Measurements from ENCODE around the gene KCTD3.

Gene KCTD3

DNA sequence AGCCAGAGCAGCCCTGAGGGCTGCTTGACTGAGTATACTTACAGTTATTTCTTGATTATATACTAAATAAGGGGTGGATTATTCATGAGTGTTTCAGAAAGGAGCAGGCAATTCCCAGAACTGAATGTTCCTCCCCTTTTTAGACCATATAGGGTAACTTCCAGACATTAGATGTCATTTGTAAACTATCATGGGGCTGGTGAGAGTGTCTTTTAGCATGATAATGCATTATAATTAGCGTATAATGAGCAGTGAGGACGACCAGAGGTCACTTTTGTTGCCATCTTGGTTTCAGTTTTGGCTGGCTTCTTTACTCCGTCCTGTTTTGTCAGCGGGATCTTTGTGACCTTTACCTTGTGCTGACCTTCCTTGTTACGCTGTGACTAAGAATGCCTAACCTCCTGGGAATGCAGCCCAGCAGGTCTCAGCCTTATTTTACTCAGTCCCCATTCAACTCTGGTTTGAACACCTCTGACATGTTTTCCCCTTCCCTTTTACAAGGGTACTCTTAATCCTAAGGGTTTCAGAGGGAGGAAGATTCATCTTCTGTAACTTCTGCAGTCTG lies 16.2 kb downstream of the KCTD3 start:
- H3K27me3 ChIP-seq (ENCODE audit: control insufficient read depth in 5 of 5, insufficient read depth in 4 of 5, low read length in 5 of 5): no peaks in the 10 kb centered on the region
- peaks cover 23 to 62% (median 33%) of the 10 kb centered on the region in 5 donors for H3K36me3 ChIP-seq (ENCODE audit: control insufficient read depth in 5 of 5, insufficient read depth in 5 of 5, low read length in 5 of 5)
- H3K27ac ChIP-seq (ENCODE audit: low read depth, low read length): no peak overlapping the region

DNA sequence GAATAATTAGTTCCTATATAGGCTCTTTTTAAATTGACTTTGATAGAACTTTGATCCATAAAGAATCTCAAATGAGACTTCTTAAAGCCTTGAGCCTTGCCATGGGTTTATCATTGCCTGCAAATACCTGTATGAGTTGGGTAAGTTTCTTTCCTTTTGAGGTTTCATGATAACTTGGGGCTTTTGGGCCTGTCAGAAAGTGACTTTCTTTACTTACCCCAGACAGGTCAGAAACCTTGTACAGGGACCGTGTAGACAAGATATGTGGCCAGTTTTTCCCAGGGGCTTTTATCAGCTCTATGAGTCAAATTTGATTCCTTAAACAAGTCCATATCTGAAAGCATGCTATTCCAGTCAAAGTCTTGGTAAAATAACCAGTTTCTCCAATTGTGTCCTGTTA lies 17.3 kb downstream of the KCTD3 start:
- H3K27me3 ChIP-seq (ENCODE audit: control insufficient read depth in 5 of 5, insufficient read depth in 4 of 5, low read length in 5 of 5): no peaks in the 10 kb centered on the region
- H3K9ac ChIP-seq (ENCODE audit: low read length in 5 of 5): no peak overlapping the region
- no peak overlapping the region for H3K27ac ChIP-seq (ENCODE audit: low read depth, low read length)
- H3K4me3 ChIP-seq (ENCODE audit: low read depth in 1 of 5, low read length in 5 of 5): no peak overlapping the region
- peaks cover 18 to 57% (median 27%) of the 10 kb centered on the region in 5 donors for H3K36me3 ChIP-seq (ENCODE audit: control insufficient read depth in 5 of 5, insufficient read depth in 5 of 5, low read length in 5 of 5)
- H3K9me3 ChIP-seq (ENCODE audit: control insufficient read depth in 5 of 5, low read length in 5 of 5): no peaks in the 10 kb centered on the region
- no peaks in the 10 kb centered on the region for H3K4me1 ChIP-seq (ENCODE audit: control insufficient read depth in 5 of 5, insufficient read depth in 5 of 5, low read length in 5 of 5)

More for the DNA sequence above, 16.2 kb downstream of the KCTD3 start:
- Histone ChIP-seq H3K4me3 (ENCODE audit: low read depth in 1 of 5, low read length in 5 of 5) (no peak overlapping the region), H3K9me3 (ENCODE audit: control insufficient read depth in 5 of 5, low read length in 5 of 5) (no peaks in the 10 kb centered on the region), H3K4me1 (ENCODE audit: control insufficient read depth in 5 of 5, insufficient read depth in 5 of 5, low read length in 5 of 5) (no peaks in the 10 kb centered on the region), H3K9ac (ENCODE audit: low read length in 5 of 5) (no peak overlapping the region)

DNA sequence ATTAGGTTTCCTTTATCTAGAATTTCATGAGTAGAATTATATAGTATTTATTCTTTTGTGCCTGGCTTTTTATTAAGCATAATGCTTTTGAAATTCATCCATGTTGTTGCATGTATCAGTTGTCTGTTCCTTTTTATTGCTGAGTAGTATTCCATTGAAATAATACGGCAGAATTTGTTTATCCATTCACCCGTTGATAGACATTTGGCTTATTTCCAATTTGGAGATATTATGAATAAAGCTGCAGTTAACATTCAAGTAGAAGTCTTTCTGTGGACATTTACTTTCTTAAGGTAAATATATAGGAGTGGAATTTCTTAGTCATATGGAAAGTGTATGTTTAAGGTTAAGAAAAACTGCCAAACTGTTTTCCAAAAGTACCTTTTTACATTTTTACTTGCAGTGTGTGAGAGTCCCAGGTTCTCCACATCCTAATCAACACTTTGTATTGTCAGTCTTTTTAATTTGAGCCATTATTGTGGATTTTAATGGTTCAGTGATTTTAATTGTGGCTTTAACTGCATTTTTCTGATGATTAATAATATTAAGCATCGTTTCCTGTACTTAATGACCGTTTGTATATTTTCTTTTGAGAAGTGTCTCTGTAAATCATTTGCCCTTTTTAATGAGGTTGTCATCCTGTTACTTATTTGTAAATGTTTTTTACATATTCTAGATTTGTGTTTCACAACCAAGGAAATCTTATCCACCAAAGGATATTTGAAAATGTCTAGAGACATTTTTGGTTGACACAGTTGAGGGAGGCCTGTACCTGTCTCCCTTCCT lies 22.7 kb downstream of the KCTD3 start:
- no peak overlapping the region for H3K9ac ChIP-seq (ENCODE audit: low read length in 5 of 5)
- peaks cover 0 to 7% (median 0%) of the 10 kb centered on the region in 5 donors for H3K4me1 ChIP-seq (ENCODE audit: control insufficient read depth in 5 of 5, insufficient read depth in 5 of 5, low read length in 5 of 5)
- H3K27ac ChIP-seq (ENCODE audit: low read depth, low read length): no peak overlapping the region
- no peak overlapping the region for H3K4me3 ChIP-seq (ENCODE audit: low read depth in 1 of 5, low read length in 5 of 5)
- H3K36me3 ChIP-seq (ENCODE audit: control insufficient read depth in 5 of 5, insufficient read depth in 5 of 5, low read length in 5 of 5): peaks cover 4 to 38% (median 14%) of the 10 kb centered on the region in 5 donors
- no peaks in the 10 kb centered on the region for H3K27me3 ChIP-seq (ENCODE audit: control insufficient read depth in 5 of 5, insufficient read depth in 4 of 5, low read length in 5 of 5)
- H3K9me3 ChIP-seq (ENCODE audit: control insufficient read depth in 5 of 5, low read length in 5 of 5): no peaks in the 10 kb centered on the region

DNA sequence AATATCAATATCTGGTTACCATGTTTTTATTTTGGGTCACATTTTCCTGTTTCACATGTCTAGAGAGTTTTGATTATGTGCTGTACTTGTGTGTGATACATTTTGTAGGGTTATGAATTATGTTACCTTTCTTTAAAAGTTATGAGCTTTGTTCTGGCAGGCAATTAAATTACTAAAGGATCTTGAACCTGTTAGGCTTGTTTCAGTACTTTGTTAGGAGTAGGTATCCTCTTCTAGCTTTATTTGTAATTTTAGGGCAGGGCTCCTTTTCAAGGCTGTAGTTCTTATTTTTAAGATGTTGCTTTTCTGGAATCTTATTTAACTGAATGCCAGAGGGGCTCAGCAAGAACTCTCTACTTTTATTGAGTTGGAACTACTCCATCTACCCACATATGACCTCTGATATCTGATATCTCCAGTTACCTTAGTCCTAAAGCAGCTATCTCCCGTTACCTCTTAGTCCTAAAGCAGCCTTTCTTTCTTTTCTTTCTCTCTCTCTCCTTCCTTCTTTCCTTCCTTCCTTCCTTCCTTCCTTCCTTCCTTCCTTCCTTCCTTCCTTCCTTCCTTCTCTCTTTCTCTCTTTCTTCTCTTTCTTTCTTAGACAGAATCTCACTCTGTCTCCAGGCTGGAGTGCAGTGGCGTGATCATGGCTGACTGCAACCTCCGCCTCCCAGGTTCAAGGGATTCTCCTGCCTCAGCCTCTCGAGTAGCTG lies 23.8 kb downstream of the KCTD3 start:
- Histone ChIP-seq H3K9ac (ENCODE audit: low read length in 5 of 5) (no peak overlapping the region), H3K27me3 (ENCODE audit: control insufficient read depth in 5 of 5, insufficient read depth in 4 of 5, low read length in 5 of 5) (no peaks in the 10 kb centered on the region), H3K4me1 (ENCODE audit: control insufficient read depth in 5 of 5, insufficient read depth in 5 of 5, low read length in 5 of 5) (peaks cover 0 to 9% (median 0%) of the 10 kb centered on the region in 5 donors), H3K9me3 (ENCODE audit: control insufficient read depth in 5 of 5, low read length in 5 of 5) (no peaks in the 10 kb centered on the region), H3K27ac (ENCODE audit: low read depth, low read length) (no peak overlapping the region), H3K36me3 (ENCODE audit: control insufficient read depth in 5 of 5, insufficient read depth in 5 of 5, low read length in 5 of 5) (peaks cover 4 to 35% (median 14%) of the 10 kb centered on the region in 5 donors), H3K4me3 (ENCODE audit: low read depth in 1 of 5, low read length in 5 of 5) (no peak overlapping the region)

DNA sequence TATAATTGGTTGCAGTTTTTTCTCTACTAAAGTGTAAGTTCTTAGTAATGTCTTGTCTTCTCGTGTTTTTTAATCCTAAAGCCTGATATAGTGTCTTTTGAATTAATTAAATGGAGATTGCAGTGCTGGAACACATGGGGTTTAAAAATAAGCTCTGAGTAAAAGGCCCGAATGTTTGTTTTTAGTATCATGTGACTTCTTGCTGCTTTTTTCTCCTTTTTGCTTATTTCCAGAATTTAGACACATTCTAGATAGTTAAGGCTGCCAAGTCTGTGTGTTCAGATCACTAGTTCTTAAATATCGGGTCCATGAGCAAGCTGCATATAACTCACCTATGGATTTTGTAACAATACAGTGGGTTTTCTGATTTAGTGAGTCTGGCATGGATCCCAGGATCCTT lies 27.5 kb downstream of the KCTD3 start:
- no peaks in the 10 kb centered on the region for H3K27me3 ChIP-seq (ENCODE audit: control insufficient read depth in 5 of 5, insufficient read depth in 4 of 5, low read length in 5 of 5)
- no peaks in the 10 kb centered on the region for H3K9me3 ChIP-seq (ENCODE audit: control insufficient read depth in 5 of 5, low read length in 5 of 5)
- no peak overlapping the region for H3K9ac ChIP-seq (ENCODE audit: low read length in 5 of 5)
- H3K4me3 ChIP-seq (ENCODE audit: low read depth in 1 of 5, low read length in 5 of 5): no peak overlapping the region
- H3K27ac ChIP-seq (ENCODE audit: low read depth, low read length): no peak overlapping the region
- peaks cover 6 to 39% (median 16%) of the 10 kb centered on the region in 5 donors for H3K36me3 ChIP-seq (ENCODE audit: control insufficient read depth in 5 of 5, insufficient read depth in 5 of 5, low read length in 5 of 5)
- peaks cover 0 to 9% (median 0%) of the 10 kb centered on the region in 5 donors for H3K4me1 ChIP-seq (ENCODE audit: control insufficient read depth in 5 of 5, insufficient read depth in 5 of 5, low read length in 5 of 5)

DNA sequence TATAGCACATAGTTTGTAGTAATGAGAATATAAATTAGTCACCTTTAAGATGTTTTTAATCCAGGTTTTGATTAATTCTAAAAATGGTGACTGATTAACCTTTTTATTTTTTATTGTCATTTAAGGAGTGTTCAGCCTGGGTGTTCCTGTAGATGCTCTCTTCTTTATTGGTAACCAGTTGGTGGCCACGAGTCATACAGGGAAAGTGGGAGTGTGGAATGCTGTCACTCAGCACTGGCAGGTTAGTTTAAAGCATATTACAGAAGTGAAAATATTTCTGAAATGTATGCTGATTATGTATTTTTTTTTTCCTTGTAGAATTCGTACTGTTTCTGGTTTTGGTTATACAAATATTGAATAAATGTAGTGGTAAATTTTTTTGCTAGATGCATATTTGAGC lies 28.1 kb downstream of the KCTD3 start:
- H3K27ac ChIP-seq (ENCODE audit: low read depth, low read length): no peak overlapping the region
- H3K9ac ChIP-seq (ENCODE audit: low read length in 5 of 5): no peak overlapping the region
- no peak overlapping the region for H3K4me3 ChIP-seq (ENCODE audit: low read depth in 1 of 5, low read length in 5 of 5)
- no peaks in the 10 kb centered on the region for H3K27me3 ChIP-seq (ENCODE audit: control insufficient read depth in 5 of 5, insufficient read depth in 4 of 5, low read length in 5 of 5)
- H3K9me3 ChIP-seq (ENCODE audit: control insufficient read depth in 5 of 5, low read length in 5 of 5): no peaks in the 10 kb centered on the region
- H3K4me1 ChIP-seq (ENCODE audit: control insufficient read depth in 5 of 5, insufficient read depth in 5 of 5, low read length in 5 of 5): peaks cover 0 to 9% (median 0%) of the 10 kb centered on the region in 5 donors
- peaks cover 6 to 39% (median 17%) of the 10 kb centered on the region in 5 donors for H3K36me3 ChIP-seq (ENCODE audit: control insufficient read depth in 5 of 5, insufficient read depth in 5 of 5, low read length in 5 of 5)

DNA sequence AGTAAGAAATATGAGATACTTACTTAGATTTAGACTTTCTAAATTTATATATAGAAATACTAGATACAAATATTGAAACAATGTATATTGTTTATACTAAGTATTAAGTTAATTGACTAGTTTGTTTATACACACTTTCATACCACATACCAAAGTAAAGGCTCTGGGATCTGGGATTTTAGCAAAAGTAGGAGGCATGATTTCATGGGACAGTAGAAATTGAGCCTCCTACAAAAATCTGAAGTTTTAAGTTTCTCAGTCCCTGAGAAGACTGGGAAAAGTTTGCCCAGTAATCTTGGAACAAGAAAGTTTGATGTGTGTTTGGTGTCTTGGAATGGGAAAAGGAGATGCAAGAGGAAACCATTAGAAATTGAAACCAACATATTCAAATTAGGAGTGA lies 30.9 kb downstream of the KCTD3 start:
- Histone ChIP-seq H3K27me3 (ENCODE audit: control insufficient read depth in 5 of 5, insufficient read depth in 4 of 5, low read length in 5 of 5) (no peaks in the 10 kb centered on the region), H3K9ac (ENCODE audit: low read length in 5 of 5) (no peak overlapping the region), H3K4me1 (ENCODE audit: control insufficient read depth in 5 of 5, insufficient read depth in 5 of 5, low read length in 5 of 5) (peaks cover 0 to 9% (median 0%) of the 10 kb centered on the region in 5 donors), H3K36me3 (ENCODE audit: control insufficient read depth in 5 of 5, insufficient read depth in 5 of 5, low read length in 5 of 5) (peaks cover 11 to 35% (median 19%) of the 10 kb centered on the region in 5 donors), H3K27ac (ENCODE audit: low read depth, low read length) (no peak overlapping the region), H3K9me3 (ENCODE audit: control insufficient read depth in 5 of 5, low read length in 5 of 5) (no peaks in the 10 kb centered on the region), H3K4me3 (ENCODE audit: low read depth in 1 of 5, low read length in 5 of 5) (no peak overlapping the region)

DNA sequence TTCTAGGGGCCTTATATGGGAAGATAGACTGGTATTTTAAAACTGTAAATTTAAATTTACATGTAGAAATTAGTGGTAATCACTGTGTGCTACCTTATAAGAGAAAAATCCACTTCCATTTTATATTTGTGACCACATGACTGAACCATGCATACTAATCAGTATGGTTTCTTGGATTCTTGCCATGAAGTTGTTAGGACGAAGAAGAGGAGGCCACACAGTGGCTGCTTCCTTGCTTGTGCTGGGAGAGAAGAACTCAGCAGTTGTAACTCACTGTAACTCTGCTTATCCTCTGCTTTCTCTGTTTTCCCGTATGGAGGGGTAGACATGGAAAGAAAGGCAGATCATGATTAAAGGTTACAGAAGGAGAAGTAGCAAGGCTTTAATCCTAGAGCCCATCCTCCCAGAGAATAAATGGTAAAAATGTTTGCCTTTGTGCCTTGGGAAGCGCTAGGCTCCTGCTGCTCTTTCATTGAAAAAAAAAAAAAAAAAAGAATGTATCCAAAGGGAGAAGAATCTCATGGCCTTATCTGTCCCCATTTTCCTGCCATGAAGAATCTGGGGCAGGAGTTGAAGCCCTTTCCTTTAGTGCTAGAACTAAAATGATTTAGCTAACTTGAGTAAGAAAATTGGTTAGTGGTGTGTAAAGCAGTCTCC lies 32.4 kb downstream of the KCTD3 start:
- H3K4me1 ChIP-seq (ENCODE audit: control insufficient read depth in 5 of 5, insufficient read depth in 5 of 5, low read length in 5 of 5): peaks cover 0 to 5% (median 0%) of the 10 kb centered on the region in 5 donors
- H3K27me3 ChIP-seq (ENCODE audit: control insufficient read depth in 5 of 5, insufficient read depth in 4 of 5, low read length in 5 of 5): no peaks in the 10 kb centered on the region
- H3K27ac ChIP-seq (ENCODE audit: low read depth, low read length): no peak overlapping the region
- no peak overlapping the region for H3K4me3 ChIP-seq (ENCODE audit: low read depth in 1 of 5, low read length in 5 of 5)
- peaks cover 11 to 39% (median 20%) of the 10 kb centered on the region in 5 donors for H3K36me3 ChIP-seq (ENCODE audit: control insufficient read depth in 5 of 5, insufficient read depth in 5 of 5, low read length in 5 of 5)
- H3K9me3 ChIP-seq (ENCODE audit: control insufficient read depth in 5 of 5, low read length in 5 of 5): no peaks in the 10 kb centered on the region
- H3K9ac ChIP-seq (ENCODE audit: low read length in 5 of 5): no peak overlapping the region

DNA sequence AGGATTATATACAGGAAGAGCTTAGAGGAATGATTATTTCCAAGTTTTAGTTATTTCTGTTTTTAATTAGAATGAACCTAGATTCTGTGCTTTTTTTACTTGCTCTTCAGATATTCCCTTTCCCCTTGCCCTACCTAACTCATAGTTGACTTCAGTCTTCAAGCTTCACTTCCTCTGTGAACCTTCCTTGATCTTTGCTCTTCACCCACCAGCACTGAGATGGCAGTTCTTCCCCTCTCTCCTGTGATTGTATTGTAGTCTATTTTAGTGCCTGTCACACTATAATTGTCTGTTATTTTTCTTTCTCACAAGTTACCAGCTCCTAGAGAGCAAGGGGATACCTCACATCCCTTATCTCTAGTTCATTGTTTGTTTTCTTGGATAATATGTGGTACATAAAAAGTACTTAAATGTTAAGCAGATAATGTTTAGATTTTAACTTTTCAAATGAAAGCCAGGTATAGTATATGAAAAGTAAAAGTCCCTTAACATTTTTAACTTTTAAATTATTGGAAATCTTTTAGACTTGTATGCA lies 33.2 kb downstream of the KCTD3 start:
- H3K36me3 ChIP-seq (ENCODE audit: control insufficient read depth in 5 of 5, insufficient read depth in 5 of 5, low read length in 5 of 5): peaks cover 11 to 39% (median 20%) of the 10 kb centered on the region in 5 donors
- H3K4me1 ChIP-seq (ENCODE audit: control insufficient read depth in 5 of 5, insufficient read depth in 5 of 5, low read length in 5 of 5): no peaks in the 10 kb centered on the region
- H3K4me3 ChIP-seq (ENCODE audit: low read depth in 1 of 5, low read length in 5 of 5): no peak overlapping the region
- no peak overlapping the region for H3K9ac ChIP-seq (ENCODE audit: low read length in 5 of 5)
- no peak overlapping the region for H3K27ac ChIP-seq (ENCODE audit: low read depth, low read length)
- H3K27me3 ChIP-seq (ENCODE audit: control insufficient read depth in 5 of 5, insufficient read depth in 4 of 5, low read length in 5 of 5): no peaks in the 10 kb centered on the region
- no peaks in the 10 kb centered on the region for H3K9me3 ChIP-seq (ENCODE audit: control insufficient read depth in 5 of 5, low read length in 5 of 5)

All from subcutaneous abdominal adipose tissue (tissue), 5 donors.